GM06990 (cell line): ENCODE measurements around the gene CYP2A13.
"Not testable (repeated sequence)": the region's sequence is repeated elsewhere in the genome, so short reads cannot be mapped to it uniquely, and the experiment has no call there.

Source experiments
- DNase-seq: peaks from one replicate; pipeline ENCODE4 v3.0.0-alpha.2; 2011; ENCODE audit not compliant: insufficient read length; ENCODE audit errors: extremely low read depth
- H3K27me3 ChIP-seq: replicated peaks from 2 replicates; pipeline ENCODE4 v1.6.0; 2011; ENCODE audit warnings: low read length; ENCODE audit not compliant: control insufficient read depth, insufficient read depth
- H3K36me3 ChIP-seq: 2 replicates; pipeline ENCODE4 v1.5.1; 2011; ENCODE audit warnings: low read length; ENCODE audit not compliant: control insufficient read depth, insufficient read depth
- H3K4me3 ChIP-seq: replicated peaks from 2 replicates; pipeline ENCODE4 v1.5.1; 2011; ENCODE audit warnings: low read depth, mild to moderate bottlenecking, control low read depth, low read length
- CTCF ChIP-seq: IDR thresholded peaks from 2 replicates; pipeline ENCODE4 v1.5.1; 2011; ENCODE audit warnings: low read length, control low read depth, mild to moderate bottlenecking, inconsistent platforms; ENCODE audit not compliant: insufficient read depth, poor library complexity, severe bottlenecking

CYP2A13 gene

GRCh38 chr19:41112728-41113290, 24.6 kb downstream of the CYP2A13 start:
- no peak for DNase-seq
- TF ChIP-seq CTCF: no peak
- no peaks in the 10 kb centered on the region for H3K36me3 ChIP-seq
- H3K4me3 ChIP-seq: no peak overlapping the region
- H3K27me3 ChIP-seq: no peaks in the 10 kb centered on the region; the same call in 1 of the 2 replicates

GRCh38 chr19:41114132-41114531, 25.9 kb downstream of the CYP2A13 start, which contains the start of gene CYP2F1:
Gene CYP2F1, plus strand, starts transcription at chr19:41114432. Its CDS starts 1,757 bp downstream, at chr19:41116189.
- H3K36me3 ChIP-seq: no peaks in the 10 kb centered on the region
- H3K4me3 ChIP-seq: no peak within 1 kb of the TSS
- no peaks in the 10 kb centered on the region; the same call in 1 of the 2 replicates for H3K27me3 ChIP-seq
- DNase-seq: no peak
- no peak for TF ChIP-seq CTCF

GRCh38 chr19:41116261-41116660, 28.0 kb downstream of the CYP2A13 start:
- no peaks in the 10 kb centered on the region; the same call in 1 of the 2 replicates for H3K27me3 ChIP-seq

GRCh38 chr19:41120929-41121911, 33.0 kb downstream of the CYP2A13 start:
- DNase-seq, H3K4me3 ChIP-seq, H3K36me3 ChIP-seq, H3K27me3 ChIP-seq: not testable (repeated sequence)

More at GRCh38 chr19:41116261-41116660, 28.0 kb downstream of the CYP2A13 start:
- DNase-seq: no peak
- no peaks in the 10 kb centered on the region for H3K36me3 ChIP-seq
- TF ChIP-seq CTCF: no peak
- H3K4me3 ChIP-seq: no peak overlapping the region

- DNase-seq, H3K36me3 ChIP-seq, H3K27me3 ChIP-seq, H3K4me3 ChIP-seq: not testable (repeated sequence)
Measured at GRCh38 chr19:41122846-41123245, 34.6 kb downstream of the CYP2A13 start.

- Histone ChIP-seq H3K36me3 (no peaks in the 10 kb centered on the region), H3K4me3 (no peak overlapping the region), H3K27me3 (no peaks in the 10 kb centered on the region)
- no peak for TF ChIP-seq CTCF
- DNase-seq: no peak
Measured at GRCh38 chr19:41123716-41124294, 35.6 kb downstream of the CYP2A13 start.
